HG02870 (cell line): ENCODE measurements around the gene MARCHF2.
"Not testable (repeated sequence)": the region's sequence is repeated elsewhere in the genome, so short reads cannot be mapped to it uniquely, and the experiment has no call there.

Experiments
- ATAC-seq: cut with Tn5 transposase; IDR thresholded peaks from one replicate; pipeline ENCODE4 v1.9.1; 2021; ENCODE audit warnings: mild to moderate bottlenecking, moderate library complexity; ENCODE audit not compliant: unreplicated experiment

The MARCHF2 gene, protein sequence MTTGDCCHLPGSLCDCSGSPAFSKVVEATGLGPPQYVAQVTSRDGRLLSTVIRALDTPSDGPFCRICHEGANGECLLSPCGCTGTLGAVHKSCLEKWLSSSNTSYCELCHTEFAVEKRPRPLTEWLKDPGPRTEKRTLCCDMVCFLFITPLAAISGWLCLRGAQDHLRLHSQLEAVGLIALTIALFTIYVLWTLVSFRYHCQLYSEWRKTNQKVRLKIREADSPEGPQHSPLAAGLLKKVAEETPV

DNA sequence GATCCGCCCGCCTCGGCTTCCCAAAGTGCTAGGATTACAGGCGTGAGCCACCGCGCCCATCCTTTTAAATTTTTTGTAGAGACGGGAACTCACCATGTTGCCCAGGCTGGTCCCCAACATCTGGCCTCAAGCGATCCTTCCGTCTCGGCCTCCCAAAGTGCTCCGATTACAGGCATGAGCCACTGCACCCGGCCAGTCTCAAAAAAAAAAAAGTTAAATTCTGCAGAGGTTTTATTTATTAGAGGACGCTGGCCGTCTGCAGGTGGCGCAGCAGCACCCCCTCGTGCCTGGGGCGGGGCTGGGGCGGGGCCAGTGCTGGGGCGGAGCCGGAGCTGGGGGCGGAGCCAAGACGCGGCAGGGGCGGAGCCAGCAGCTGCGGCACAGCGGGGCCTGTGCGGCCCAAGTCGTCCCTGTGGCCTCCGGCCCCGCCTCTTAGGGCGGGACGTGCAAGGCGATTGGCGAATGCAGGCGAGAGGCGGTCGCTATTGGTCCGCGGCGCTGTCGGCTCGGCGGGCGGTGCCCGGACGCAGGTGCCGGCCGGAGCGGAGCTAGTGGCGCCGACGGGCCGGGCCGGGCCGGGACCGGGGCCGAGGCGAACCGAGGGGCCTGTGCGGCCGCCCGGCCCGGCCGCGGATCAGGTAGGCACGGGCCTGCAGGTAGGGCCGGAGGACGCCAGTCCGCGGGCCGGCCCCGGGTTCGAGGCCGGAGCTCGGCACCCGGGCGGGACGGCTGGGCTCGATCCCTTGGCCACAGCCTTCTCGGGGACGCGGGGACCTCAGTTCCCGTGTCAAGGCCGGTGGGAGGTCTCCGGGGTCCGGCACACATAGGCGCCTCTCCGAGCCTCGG lies at the start of gene MARCHF2:
Gene MARCHF2, plus strand, starts transcription at position 523 of the 846 bp plus-strand sequence. CDS start 8,536 bp downstream, outside the sequence.
- ATAC-seq = peak; percentile 98

- ATAC-seq = no peak
Measured at GRCh38 chr19:8363803-8364771, 49.0 kb upstream of the MARCHF2 start, which contains the start of gene ANGPTL4. TSS of gene ANGPTL4 (plus strand) at chr19:8364155. CDS start at chr19:8364322, 167 bp downstream.

- ATAC-seq = no peak
Measured at GRCh38 chr19:8366121-8366581, 47.0 kb upstream of the MARCHF2 start.

- no peak for ATAC-seq
Measured at GRCh38 chr19:8366961-8367326, 46.2 kb upstream of the MARCHF2 start.

DNA sequence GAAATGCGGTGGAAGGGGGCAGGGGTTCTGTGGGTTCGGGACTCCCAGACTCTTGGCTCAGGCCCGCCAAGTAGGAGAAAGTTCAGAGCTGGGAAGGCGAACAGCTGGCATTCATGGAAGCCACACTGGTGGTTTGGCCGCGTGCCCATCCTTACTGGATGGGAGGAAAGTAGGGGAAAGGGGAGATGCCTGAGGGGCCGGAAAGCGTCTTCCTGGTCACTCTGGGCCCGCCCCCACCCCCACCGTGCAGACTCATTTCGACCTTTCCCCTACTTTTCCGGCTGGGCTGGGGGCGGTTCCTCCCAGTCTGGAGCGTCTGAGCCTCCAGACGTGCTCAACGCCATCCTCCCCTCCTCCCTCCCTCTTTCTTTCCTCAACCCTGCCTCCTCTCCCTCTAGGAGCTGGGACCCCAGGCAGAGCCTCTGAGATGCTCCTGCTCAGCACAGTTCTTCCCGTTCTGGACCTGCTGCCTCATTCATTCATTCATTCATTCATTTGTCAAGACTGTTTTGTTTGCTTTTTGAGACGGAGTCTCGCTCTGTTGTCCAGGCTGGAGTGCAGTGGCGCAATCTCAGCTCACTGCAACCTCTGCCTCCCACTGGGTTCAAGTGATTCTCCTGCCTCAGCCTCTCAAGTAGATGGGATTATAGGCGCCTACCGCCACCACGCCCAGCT lies 45.6 kb upstream of the MARCHF2 start:
- ATAC-seq = no peak

GRCh38 chr19:8370176-8371010 lies 42.7 kb upstream of the MARCHF2 start:
- no peak for ATAC-seq

GRCh38 chr19:8371011-8371804 lies 41.9 kb upstream of the MARCHF2 start:
- no peak for ATAC-seq

- ATAC-seq = no peak
Measured at GRCh38 chr19:8373867-8374813, 39.0 kb upstream of the MARCHF2 start.

GRCh38 chr19:8375766-8376165 lies 37.3 kb upstream of the MARCHF2 start:
- not testable (repeated sequence) for ATAC-seq

DNA sequence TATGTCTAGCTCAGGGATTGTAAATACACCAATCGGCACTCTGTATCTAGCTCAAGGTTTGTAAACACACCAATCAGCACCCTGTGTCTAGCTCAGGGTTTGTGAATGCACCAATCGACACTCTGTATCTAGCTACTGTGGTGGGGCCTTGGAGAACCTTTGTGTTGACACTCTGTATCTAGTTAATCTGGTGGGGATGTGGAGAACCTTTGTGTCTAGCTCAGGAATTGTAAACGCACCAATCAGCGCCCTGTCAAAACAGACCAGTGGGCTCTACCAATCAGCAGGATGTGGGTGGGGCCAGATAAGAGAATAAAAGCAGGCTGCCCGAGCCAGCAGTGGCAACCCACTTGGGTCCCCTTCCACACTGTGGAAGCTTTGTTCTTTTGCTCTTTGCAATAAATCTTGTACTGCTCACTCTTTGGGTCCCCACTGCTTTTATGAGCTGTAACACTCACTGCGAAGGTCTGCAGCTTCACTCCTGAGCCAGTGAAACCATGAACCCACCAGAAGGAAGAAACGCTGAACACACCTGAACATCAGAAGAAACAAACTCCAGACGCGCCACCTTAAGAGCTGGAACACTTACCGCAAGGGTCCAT lies 36.6 kb upstream of the MARCHF2 start:
- ATAC-seq = not testable (repeated sequence)

DNA sequence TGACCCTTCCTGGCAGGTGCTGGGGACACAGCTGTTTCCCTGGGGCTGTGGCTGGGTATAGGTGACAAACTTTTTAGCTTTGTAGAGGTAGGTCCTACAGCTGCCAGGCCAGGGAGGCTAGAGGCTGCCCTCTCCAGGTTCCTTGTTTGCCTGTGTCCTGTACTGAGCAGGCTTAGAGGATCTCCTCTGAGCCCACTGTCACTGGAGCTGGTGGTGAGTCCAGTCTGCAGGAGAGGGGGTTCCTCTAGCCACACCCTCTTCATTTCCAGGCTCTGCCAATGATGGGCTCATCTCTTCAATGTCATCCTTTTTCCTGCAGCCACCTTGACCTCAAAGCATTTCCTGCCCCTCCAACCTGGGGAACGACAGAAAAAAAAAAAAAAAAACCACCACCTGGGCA lies 35.5 kb upstream of the MARCHF2 start:
- no peak for ATAC-seq

DNA sequence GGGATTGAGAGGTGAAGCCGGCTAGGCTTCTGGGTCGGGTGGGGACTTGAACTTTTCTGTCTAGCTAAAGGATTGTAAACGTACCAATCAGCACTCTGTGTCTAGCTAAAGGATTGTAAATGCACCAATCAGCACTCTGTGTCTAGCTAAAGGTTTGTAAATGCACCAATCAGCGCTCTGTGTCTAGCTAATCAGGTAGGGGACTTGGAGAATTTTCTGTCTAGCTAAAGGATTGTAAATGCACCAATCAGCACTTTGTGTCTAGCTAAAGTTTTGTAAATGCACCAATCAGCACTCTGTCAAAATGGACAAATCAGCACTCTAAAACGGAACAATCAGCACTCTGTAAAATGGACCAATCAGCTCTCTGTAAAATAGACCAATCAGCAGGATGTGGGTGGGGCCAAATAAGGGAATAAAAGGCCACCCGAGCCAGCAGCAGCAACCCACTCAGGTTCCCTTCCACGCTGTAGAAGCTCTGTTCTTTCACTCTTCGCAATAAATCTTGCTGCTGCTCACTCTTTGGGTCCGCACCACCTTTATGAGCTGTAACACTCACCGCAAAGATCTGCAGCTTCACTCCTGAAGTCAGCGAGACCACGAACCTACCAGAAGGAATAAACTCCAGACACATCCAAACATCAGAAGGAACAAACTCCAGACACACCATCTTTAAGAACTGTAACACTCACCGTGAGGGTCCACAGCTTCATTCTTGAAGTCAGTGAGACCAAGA lies 33.8 kb upstream of the MARCHF2 start:
- not testable (repeated sequence) for ATAC-seq

- ATAC-seq = not testable (repeated sequence)
Measured at GRCh38 chr19:8384569-8384968, 28.5 kb upstream of the MARCHF2 start.

- ATAC-seq = not testable (repeated sequence)
Measured at GRCh38 chr19:8385103-8385502, 28.0 kb upstream of the MARCHF2 start.

DNA sequence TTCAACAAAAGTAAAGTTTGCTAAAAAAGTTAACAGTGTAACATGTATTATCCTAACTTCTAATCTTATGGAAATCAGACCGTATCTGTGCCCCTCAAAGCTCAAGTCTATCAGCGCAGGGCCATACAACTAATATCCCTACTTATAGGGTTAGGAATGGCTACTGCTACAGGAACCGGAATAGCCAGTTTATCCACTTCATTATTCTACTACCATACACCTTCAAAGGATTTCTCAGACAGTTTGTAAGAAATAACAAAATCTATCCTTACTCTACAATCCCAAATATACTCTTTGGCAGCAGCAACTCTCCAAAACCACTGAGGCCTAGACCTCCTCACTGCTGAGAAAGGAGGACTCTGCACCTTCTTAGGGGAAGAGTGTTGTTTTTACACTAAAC lies 27.5 kb upstream of the MARCHF2 start:
- not testable (repeated sequence) for ATAC-seq

DNA sequence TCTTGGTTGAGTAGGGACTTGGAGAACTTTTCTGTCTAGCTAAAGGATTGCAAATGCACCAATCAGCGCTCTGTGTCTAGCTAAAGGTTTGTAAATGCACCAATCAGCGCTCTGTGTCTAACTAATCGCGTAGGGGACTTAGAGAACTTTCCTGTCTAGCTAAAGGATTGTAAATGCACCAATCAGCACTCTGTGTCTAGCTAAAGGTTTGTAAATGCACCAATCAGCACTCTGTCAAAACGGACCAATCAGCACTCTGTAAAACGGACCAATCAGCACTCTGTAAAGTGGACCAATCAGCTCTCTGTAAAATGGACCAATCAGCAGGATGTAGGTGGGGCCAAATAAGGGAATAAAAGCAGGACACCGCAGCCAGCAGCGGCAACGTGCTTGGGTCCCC lies 26.7 kb upstream of the MARCHF2 start:
- ATAC-seq = not testable (repeated sequence)
